ENCODE data around the gene TTLL5.

TTLL5 gene

DNA sequence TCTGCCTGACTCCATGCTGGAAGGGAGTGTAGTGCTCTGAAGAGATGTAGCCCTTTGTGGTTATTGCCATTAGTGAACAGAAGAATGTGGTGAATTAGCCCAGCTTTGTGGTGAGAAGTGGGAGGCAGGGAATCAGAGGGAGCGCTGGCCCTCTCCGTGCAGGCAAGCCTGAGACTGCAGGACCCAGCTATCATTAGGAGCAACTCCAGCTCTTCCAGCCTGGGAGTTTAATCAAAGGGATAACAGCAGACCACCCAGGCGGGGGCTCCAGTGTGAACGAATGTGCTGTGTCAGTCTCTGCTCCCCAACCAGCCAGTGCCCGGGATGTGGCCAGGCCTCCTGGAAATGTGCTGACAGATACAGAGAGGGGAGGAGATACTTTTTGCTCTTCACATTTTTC is 142.7 kb downstream of the TTLL5 start:
- no peaks in the 10 kb centered on the region for H3K4me1 ChIP-seq (ENCODE audit: control insufficient read depth, insufficient read depth, low read length)
- no peaks in the 10 kb centered on the region for H3K27me3 ChIP-seq (ENCODE audit: control insufficient read depth, insufficient read depth, low read length)
- H3K9ac ChIP-seq (ENCODE audit: low read length) = no peak overlapping the region
- no peak overlapping the region for H3K27ac ChIP-seq (ENCODE audit: low read depth, low read length)
- H3K9me3 ChIP-seq (ENCODE audit: control insufficient read depth, insufficient read depth, low read depth, low read length) = no peaks in the 10 kb centered on the region
- peaks cover 4% of the 10 kb centered on the region; the same call in 1 of the 2 replicates for H3K36me3 ChIP-seq (ENCODE audit: control insufficient read depth, insufficient read depth, low read length)
- no peak overlapping the region for H3K4me3 ChIP-seq (ENCODE audit: low read depth, low read length)

DNA sequence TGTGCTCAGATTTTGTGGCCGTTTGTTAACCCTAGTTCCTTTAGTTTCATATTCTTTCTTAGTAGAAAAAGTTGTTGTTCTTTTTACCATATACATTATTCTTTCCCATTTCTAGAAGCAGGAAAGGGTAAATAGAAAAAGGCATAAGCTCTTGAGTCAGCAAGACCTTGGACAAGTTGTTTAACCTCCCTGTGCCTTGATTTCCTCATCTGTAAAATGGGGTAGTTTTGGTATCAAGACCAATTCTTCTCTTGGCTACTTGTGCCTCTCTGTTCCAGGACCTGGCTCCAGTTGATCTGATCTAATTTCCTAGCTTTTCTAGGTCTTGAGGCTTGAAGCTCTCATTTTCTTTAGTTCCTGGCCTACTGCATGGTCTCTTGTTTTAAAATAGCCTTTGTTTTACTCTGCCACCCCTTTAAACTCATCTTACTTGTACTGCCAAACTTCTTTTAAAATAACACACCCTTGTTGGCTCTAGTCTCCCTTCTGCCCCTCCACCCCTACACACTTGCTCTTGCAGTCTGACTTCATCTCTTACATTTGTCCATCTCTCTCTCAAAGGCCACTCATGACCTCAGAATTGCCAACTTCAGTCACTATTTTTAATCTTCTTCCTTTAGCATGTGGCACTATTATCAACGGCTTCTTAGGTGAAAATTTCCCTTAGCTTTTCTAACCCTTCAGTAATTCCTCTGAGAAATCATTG is 143.7 kb downstream of the TTLL5 start:
- H3K9me3 ChIP-seq (ENCODE audit: control insufficient read depth, insufficient read depth, low read depth, low read length) = no peaks in the 10 kb centered on the region
- no peak overlapping the region for H3K9ac ChIP-seq (ENCODE audit: low read length)
- no peak overlapping the region for H3K27ac ChIP-seq (ENCODE audit: low read depth, low read length)
- H3K27me3 ChIP-seq (ENCODE audit: control insufficient read depth, insufficient read depth, low read length) = no peaks in the 10 kb centered on the region
- no peaks in the 10 kb centered on the region for H3K4me1 ChIP-seq (ENCODE audit: control insufficient read depth, insufficient read depth, low read length)
- no peak overlapping the region for H3K4me3 ChIP-seq (ENCODE audit: low read depth, low read length)
- peaks cover 4% of the 10 kb centered on the region; the same call in 1 of the 2 replicates for H3K36me3 ChIP-seq (ENCODE audit: control insufficient read depth, insufficient read depth, low read length)

DNA sequence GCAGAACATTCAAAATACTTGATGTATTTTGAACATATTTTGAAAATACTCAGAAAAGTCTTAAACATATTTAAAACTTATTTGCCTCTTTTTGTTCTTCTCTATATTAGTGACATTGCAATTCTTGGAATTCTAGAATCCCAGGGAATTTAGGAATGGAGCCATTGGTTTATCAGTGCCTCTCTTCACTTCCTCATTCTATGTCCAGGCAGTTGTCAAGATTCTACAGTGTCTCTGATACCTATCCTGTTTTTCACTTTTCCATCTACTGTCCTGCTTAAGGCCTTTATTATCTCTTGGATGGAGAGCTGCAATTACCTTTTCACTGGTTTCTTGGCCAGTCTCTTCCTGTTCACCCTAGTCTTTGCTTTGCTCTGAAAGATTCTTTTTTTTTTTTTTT is 144.6 kb downstream of the TTLL5 start:
- Histone ChIP-seq H3K4me1 (ENCODE audit: control insufficient read depth, insufficient read depth, low read length) (no peaks in the 10 kb centered on the region), H3K27ac (ENCODE audit: low read depth, low read length) (no peak overlapping the region), H3K9me3 (ENCODE audit: control insufficient read depth, insufficient read depth, low read depth, low read length) (no peaks in the 10 kb centered on the region), H3K9ac (ENCODE audit: low read length) (no peak overlapping the region), H3K36me3 (ENCODE audit: control insufficient read depth, insufficient read depth, low read length) (peaks cover 4% of the 10 kb centered on the region; the same call in 1 of the 2 replicates), H3K27me3 (ENCODE audit: control insufficient read depth, insufficient read depth, low read length) (no peaks in the 10 kb centered on the region), H3K4me3 (ENCODE audit: low read depth, low read length) (no peak overlapping the region)

DNA sequence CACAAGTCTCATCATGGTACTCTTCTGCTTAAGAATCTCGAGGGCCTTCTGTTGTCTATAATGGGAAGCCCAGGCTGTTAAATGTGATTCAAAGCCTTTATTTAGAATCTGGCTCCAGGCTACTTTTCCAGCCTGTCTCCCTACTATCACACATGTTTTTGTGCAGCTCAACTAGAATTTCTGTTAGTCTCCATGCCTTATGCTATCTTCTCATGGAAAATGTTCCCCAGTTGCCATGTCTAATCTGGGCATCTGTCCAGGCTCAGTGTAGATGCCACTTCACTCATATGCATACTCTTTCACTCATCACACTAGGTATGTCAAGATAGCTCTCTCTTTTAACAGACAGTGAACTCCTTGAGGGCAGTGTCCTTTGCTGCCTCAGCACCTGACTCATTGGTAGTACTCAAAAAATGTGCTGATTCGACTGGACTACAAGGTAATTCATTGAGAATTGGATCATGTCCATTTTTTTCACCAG is 145.3 kb downstream of the TTLL5 start:
- Histone ChIP-seq H3K27me3 (ENCODE audit: control insufficient read depth, insufficient read depth, low read length) (no peaks in the 10 kb centered on the region), H3K9ac (ENCODE audit: low read length) (no peak overlapping the region), H3K9me3 (ENCODE audit: control insufficient read depth, insufficient read depth, low read depth, low read length) (no peaks in the 10 kb centered on the region), H3K27ac (ENCODE audit: low read depth, low read length) (no peak overlapping the region), H3K4me3 (ENCODE audit: low read depth, low read length) (no peak overlapping the region), H3K36me3 (ENCODE audit: control insufficient read depth, insufficient read depth, low read length) (peaks cover 4% of the 10 kb centered on the region; the same call in 1 of the 2 replicates), H3K4me1 (ENCODE audit: control insufficient read depth, insufficient read depth, low read length) (0 out of 2 replicates have a peak, but pooled peaks cover under 1% of the 10 kb centered on the region)

DNA sequence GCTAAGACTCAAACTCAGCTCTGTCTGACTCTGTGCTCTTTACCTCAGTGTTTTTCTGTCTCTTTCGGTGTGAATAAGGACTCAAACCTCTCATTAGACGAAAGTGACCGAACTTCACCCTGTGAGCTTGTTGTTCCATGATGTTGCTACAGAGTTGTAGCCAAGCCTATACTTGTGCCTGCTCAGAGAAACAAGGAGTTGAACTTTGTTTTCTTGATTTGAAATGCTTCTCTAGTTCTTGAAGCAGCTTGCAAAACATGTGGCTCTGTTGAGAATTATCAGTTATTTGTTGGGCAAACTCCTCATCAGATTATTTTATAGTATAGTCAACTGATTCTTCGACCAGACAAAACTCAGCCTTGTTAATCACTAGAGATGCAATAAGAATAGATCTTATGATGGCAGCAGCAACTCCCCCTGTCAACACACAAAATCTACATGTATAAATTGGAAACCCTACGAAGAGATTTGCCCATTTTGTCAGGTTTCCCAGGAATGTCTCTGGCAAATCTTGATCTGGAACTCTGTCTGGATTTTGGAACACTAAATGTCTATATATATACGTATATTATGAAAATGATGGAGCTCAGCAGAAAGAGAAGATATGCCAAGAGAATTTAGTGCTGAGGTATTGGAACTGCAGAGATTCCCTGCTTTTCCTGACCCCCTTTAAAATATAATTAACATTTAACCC is 146.8 kb downstream of the TTLL5 start:
- peaks cover 13% of the 10 kb centered on the region; the same call in 1 of the 2 replicates for H3K4me1 ChIP-seq (ENCODE audit: control insufficient read depth, insufficient read depth, low read length)
- H3K27ac ChIP-seq (ENCODE audit: low read depth, low read length) = no peak overlapping the region
- no peak overlapping the region for H3K9ac ChIP-seq (ENCODE audit: low read length)
- H3K36me3 ChIP-seq (ENCODE audit: control insufficient read depth, insufficient read depth, low read length) = peaks cover 4% of the 10 kb centered on the region; the same call in 1 of the 2 replicates
- H3K4me3 ChIP-seq (ENCODE audit: low read depth, low read length) = no peak overlapping the region
- no peaks in the 10 kb centered on the region for H3K27me3 ChIP-seq (ENCODE audit: control insufficient read depth, insufficient read depth, low read length)
- no peaks in the 10 kb centered on the region for H3K9me3 ChIP-seq (ENCODE audit: control insufficient read depth, insufficient read depth, low read depth, low read length)

DNA sequence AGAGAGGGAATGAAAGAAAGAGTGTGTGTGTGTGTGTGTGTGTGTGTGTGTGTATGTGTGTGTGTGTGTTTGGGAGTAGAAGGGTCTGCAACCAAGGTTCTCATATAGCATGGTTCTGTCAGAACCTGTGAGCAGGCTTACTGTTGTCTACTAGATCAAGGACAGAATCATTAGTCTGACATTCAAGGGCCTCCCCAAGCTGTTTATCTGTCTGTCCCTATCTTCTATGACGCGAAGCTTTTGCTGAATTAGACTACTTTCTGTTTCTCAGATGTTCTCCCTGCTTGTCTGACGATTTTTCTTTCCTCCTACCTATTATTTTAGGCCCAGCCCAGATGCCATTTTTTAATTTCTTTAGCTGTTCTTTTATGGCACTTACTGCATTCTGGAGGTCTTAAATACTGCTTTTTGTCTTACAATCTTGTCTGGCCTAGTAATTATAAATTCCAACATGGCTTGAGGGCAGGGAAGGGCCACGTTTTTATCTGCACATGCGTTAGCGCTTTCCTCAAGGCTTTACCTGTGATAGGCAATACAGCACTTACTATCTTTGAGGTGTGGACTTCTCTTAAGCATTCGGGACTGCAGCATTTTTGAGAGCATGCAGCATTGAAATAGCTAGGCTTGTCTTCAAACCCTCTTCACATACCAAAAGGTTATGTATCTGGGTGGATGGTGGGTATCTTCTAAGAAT is 150.2 kb downstream of the TTLL5 start:
- H3K9me3 ChIP-seq (ENCODE audit: control insufficient read depth, insufficient read depth, low read depth, low read length) = no peaks in the 10 kb centered on the region
- no peak overlapping the region for H3K9ac ChIP-seq (ENCODE audit: low read length)
- H3K4me3 ChIP-seq (ENCODE audit: low read depth, low read length) = no peak overlapping the region
- no peaks in the 10 kb centered on the region for H3K36me3 ChIP-seq (ENCODE audit: control insufficient read depth, insufficient read depth, low read length)
- no peak overlapping the region for H3K27ac ChIP-seq (ENCODE audit: low read depth, low read length)
- peaks cover 13% of the 10 kb centered on the region; the same call in 1 of the 2 replicates for H3K4me1 ChIP-seq (ENCODE audit: control insufficient read depth, insufficient read depth, low read length)
- H3K27me3 ChIP-seq (ENCODE audit: control insufficient read depth, insufficient read depth, low read length) = no peaks in the 10 kb centered on the region

DNA sequence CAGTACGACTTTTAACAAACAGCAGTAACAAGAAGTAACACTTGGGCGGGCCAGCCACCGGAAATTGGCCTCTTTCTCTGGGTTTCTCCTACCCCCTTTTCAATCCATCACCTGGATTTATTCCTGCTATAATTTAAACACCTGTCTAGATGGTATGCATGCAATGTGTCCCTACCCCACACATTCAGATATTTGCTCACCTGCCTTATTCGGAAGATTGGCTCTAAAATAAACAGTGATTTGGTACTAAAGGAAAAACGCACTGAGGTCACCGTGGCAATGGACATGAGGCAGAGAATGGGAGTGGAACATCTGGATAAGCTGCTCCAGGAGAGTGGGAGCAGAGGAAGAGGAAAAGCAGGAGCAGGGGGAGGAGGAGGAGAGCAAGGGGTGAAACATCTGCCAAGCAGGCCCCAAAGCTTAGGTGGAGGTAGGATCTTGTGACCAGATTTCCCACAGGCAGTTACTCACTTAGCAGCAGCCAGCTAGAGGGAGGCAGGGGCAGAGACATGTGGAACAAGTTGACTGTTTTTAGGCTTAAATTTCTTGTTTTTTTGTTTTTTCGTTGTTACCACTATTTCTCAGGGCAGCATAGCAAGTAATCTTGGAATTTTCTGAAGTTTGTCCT is 150.9 kb downstream of the TTLL5 start:
- Histone ChIP-seq H3K27ac (ENCODE audit: low read depth, low read length) (no peak overlapping the region), H3K4me1 (ENCODE audit: control insufficient read depth, insufficient read depth, low read length) (peaks cover 13% of the 10 kb centered on the region; the same call in 1 of the 2 replicates), H3K9ac (ENCODE audit: low read length) (no peak overlapping the region), H3K4me3 (ENCODE audit: low read depth, low read length) (no peak overlapping the region), H3K27me3 (ENCODE audit: control insufficient read depth, insufficient read depth, low read length) (no peaks in the 10 kb centered on the region), H3K9me3 (ENCODE audit: control insufficient read depth, insufficient read depth, low read depth, low read length) (no peaks in the 10 kb centered on the region), H3K36me3 (ENCODE audit: control insufficient read depth, insufficient read depth, low read length) (no peaks in the 10 kb centered on the region)

DNA sequence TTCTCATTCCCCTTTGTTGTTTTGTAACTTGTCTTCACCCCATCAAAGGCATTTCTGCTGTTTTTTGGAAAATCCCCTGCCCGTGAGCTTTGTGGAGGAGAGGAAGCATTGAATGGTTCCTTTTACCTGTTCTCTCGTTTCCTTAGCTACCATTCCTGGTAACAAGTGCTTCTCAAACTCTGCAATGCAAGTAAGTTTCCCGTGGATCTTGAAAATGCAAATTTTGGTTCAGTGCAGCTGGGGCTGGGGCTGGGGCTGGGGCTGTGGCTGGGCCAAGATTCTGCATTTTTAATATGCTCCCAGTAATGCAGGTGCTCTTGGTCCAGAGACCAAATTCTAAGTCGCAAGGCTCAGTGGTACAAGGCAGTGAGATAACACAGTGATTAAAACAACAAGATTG is 151.6 kb downstream of the TTLL5 start:
- Histone ChIP-seq H3K27ac (ENCODE audit: low read depth, low read length) (no peak overlapping the region), H3K4me1 (ENCODE audit: control insufficient read depth, insufficient read depth, low read length) (peaks cover 13% of the 10 kb centered on the region; the same call in 1 of the 2 replicates), H3K9me3 (ENCODE audit: control insufficient read depth, insufficient read depth, low read depth, low read length) (no peaks in the 10 kb centered on the region), H3K27me3 (ENCODE audit: control insufficient read depth, insufficient read depth, low read length) (no peaks in the 10 kb centered on the region), H3K4me3 (ENCODE audit: low read depth, low read length) (no peak overlapping the region), H3K9ac (ENCODE audit: low read length) (no peak overlapping the region), H3K36me3 (ENCODE audit: control insufficient read depth, insufficient read depth, low read length) (no peaks in the 10 kb centered on the region)

DNA sequence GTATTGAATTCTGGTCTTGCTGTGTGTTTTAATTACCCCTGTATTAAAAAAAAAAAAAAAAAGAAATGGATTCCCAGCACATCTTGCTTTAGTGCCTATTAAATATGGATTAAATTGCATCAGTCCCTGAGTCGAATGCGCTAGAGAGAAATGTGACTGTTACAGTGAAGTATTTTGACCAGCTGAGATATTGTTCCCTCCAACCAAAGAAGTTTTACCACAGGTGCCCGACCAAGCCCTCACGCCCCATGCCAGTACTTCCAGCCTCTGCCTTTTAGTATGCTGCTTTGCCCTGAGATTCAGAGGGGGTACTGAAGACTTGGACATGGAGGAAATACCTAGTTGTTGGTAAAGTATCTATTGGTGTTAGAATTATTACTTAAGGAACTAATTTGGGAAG is 159.7 kb downstream of the TTLL5 start:
- Histone ChIP-seq H3K4me3 (ENCODE audit: low read depth, low read length) (no peak overlapping the region), H3K4me1 (ENCODE audit: control insufficient read depth, insufficient read depth, low read length) (no peaks in the 10 kb centered on the region), H3K27me3 (ENCODE audit: control insufficient read depth, insufficient read depth, low read length) (no peaks in the 10 kb centered on the region), H3K9ac (ENCODE audit: low read length) (no peak overlapping the region), H3K27ac (ENCODE audit: low read depth, low read length) (no peak overlapping the region), H3K9me3 (ENCODE audit: control insufficient read depth, insufficient read depth, low read depth, low read length) (no peaks in the 10 kb centered on the region), H3K36me3 (ENCODE audit: control insufficient read depth, insufficient read depth, low read length) (peaks cover 25% of the 10 kb centered on the region)

DNA sequence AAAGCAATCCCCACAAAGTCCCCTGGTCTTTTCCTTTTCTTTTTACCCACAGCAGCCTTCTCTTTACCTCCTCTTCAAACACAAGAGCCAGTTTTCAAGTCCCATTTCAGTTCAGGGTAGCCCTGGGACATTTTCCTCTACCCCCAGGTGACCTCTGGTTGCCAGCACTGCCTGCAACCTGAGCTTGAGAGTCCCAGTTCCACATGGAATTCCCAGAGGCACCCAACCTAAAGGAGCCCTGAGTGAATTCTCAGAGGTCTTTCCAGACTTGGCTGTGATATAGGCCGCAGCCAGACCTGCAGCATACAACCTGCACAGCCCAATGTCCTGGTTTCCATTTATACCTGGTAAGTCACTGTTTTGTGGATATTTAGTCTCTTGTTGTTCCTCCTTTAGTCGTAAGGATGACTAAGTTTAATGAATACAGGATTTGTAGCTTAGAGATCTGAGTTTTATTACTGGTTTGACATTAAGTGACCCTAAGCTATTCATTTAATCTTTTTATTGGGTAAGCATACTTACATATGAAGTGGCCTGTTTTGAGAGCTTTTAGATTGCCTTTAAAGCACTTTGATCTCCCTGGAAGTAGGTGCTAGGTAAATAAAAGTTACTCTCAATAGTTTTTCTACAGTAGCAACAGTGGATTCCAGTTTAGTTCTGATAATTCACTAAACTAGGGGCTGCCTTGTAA is 160.9 kb downstream of the TTLL5 start:
- Histone ChIP-seq H3K9me3 (ENCODE audit: control insufficient read depth, insufficient read depth, low read depth, low read length) (no peaks in the 10 kb centered on the region), H3K36me3 (ENCODE audit: control insufficient read depth, insufficient read depth, low read length) (peaks cover 25% of the 10 kb centered on the region), H3K27me3 (ENCODE audit: control insufficient read depth, insufficient read depth, low read length) (no peaks in the 10 kb centered on the region), H3K4me1 (ENCODE audit: control insufficient read depth, insufficient read depth, low read length) (no peaks in the 10 kb centered on the region), H3K4me3 (ENCODE audit: low read depth, low read length) (no peak overlapping the region), H3K9ac (ENCODE audit: low read length) (no peak overlapping the region), H3K27ac (ENCODE audit: low read depth, low read length) (no peak overlapping the region)
